ENCODE data around the gene TMC8.

TMC8 gene, protein sequence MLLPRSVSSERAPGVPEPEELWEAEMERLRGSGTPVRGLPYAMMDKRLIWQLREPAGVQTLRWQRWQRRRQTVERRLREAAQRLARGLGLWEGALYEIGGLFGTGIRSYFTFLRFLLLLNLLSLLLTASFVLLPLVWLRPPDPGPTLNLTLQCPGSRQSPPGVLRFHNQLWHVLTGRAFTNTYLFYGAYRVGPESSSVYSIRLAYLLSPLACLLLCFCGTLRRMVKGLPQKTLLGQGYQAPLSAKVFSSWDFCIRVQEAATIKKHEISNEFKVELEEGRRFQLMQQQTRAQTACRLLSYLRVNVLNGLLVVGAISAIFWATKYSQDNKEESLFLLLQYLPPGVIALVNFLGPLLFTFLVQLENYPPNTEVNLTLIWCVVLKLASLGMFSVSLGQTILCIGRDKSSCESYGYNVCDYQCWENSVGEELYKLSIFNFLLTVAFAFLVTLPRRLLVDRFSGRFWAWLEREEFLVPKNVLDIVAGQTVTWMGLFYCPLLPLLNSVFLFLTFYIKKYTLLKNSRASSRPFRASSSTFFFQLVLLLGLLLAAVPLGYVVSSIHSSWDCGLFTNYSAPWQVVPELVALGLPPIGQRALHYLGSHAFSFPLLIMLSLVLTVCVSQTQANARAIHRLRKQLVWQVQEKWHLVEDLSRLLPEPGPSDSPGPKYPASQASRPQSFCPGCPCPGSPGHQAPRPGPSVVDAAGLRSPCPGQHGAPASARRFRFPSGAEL

GRCh38 chr17:78130437-78131101 lies at the start of gene TMC8:
TMC8 (plus strand) TSS chr17:78130771; CDS start chr17:78131589, 818 bp downstream.
- DNase-seq, result peak; percentile 49 to 65 (median 56)

GRCh38 chr17:78081551-78081950 lies 49.0 kb upstream of the TMC8 start:
- DNase-seq, result no peak

- peak; percentile 43 to 54 (median 44) for DNase-seq
These were observed 48.2 kb upstream of the TMC8 start for GRCh38 chr17:78082355-78082872.

DNA sequence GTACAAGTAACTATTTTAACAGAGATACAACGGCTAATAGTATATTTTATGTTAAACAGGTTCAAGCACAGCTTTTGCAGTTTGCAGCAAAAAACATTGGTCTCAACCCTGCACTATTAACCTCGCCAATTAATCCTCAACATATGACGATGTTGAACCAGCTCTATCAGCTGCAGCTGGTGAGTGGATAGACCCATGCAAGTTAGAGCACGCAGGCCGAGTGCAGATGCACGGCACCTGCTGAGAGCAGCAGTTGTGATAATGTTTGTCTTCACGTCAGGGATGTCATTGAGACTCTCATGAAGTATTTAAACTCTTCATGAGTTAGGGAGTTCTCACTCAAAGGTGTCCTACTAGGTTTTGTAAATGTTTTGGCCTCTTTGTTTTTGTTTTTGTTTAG lies 47.6 kb upstream of the TMC8 start:
- no peak for DNase-seq

GRCh38 chr17:78086740-78087139 lies 43.8 kb upstream of the TMC8 start:
- no peak for DNase-seq

GRCh38 chr17:78088529-78088928 lies 42.0 kb upstream of the TMC8 start:
- no peak for DNase-seq

GRCh38 chr17:78089576-78090281 lies 40.8 kb upstream of the TMC8 start:
- peak; percentile 51 to 74 (median 61) for DNase-seq

- no peak for DNase-seq
These were observed 37.7 kb upstream of the TMC8 start for GRCh38 chr17:78092794-78093324.

GRCh38 chr17:78095035-78095434 lies 35.5 kb upstream of the TMC8 start:
- no peak for DNase-seq

GRCh38 chr17:78096093-78096492 lies 34.5 kb upstream of the TMC8 start:
- no peak for DNase-seq

DNA sequence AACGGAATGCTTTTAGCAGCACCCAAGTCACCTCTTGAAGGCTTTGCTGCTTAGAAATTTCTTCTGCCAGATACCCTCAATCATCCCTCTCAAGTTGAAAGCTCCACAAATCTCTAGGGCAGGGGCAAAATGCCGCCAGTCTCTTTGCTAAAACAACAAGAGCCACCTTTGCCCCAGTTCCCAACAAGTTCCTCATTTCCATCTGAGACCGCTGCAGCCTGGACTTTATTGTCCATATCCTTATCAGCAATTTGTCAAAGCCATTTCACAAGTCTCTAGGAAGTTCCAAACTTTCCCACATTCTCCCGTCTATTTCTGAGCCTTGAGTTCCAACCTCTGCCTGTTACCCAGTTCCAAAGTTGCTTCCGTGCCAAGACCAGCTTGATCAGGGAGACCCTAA lies 29.5 kb upstream of the TMC8 start:
- DNase-seq, result no peak

DNA sequence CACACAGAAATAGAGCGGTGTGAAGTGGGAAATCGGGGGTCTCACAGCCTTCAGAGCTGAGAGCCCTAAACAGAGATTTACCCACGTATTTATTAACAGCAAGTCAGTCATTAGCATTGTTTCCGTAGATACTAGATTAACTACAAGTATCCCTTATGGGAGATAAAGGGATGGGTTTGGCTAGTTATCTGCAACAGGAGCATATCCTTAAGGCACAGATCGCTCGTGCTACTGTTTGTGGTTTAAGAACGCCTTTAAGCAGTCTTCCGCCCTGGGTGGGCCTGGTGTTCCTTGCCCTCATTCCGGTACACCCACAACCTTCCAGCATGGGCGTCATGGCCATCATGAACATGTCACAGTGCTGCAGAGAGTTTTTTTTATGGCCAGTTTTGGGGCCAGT lies 29.0 kb upstream of the TMC8 start:
- DNase-seq, result no peak

DNA sequence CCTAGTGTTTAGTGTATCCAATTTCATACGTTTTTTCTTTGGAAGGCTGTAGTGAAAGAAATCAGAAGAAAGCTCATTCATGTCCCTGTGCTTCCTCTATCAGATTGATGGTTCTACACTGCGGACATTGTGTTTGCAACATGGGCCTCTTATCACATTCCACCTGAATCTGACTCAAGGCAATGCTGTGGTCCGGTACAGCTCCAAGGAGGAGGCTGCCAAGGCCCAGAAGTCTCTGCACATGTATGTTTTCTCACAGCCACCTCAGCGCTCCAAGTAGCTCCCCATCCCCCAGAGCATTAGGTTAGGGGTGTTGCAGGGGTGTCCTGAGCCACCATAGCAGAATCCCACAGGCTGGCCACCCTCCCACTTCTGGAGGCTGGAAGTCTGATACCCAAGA lies 27.3 kb upstream of the TMC8 start:
- no peak for DNase-seq

GRCh38 chr17:78104540-78104941 lies 26.0 kb upstream of the TMC8 start:
- DNase-seq, result no peak

- no peak for DNase-seq
These were observed 25.5 kb upstream of the TMC8 start for GRCh38 chr17:78105101-78105500.

DNA sequence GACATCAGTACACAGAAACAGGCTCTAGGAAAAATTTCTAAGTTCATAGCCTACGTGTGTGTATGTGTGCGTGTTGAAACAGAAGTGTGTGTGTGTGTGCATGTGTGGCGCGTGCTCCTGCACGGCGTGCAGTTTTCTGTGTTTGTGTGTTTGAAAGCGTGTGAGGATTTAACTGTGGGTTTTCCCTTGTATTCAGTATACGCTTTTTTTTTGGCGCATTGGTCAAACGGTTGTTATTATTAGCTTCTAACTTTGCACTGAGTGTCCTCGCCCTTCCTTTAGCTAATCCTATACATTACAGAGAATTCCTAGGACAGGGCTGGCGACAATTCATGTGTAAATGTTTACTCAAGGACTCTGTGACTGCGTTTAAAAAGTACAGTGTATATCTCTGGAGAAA lies 25.0 kb upstream of the TMC8 start:
- no peak for DNase-seq

DNA sequence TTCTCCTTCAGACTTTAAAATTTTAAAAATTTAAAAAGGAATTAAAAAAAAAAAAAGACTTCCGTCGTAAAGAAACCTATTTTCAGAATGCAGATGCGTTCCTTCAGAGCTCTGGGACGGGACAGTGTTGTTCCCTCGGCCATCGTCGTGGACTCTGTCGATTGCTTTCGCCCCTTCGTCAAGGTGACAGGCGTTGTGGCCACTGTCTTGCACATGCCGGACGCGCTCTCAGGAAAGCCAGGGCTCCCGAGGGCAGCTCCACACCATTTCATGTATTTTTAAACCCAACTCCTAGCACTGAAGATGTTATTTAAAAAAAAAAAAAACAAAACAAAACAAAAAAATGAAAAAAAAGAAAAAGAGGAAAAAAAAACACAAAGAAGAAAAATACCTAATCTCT lies 24.4 kb upstream of the TMC8 start:
- DNase-seq, result no peak

- DNase-seq, result no peak
These were observed 23.1 kb upstream of the TMC8 start for GRCh38 chr17:78107457-78107856.

DNA sequence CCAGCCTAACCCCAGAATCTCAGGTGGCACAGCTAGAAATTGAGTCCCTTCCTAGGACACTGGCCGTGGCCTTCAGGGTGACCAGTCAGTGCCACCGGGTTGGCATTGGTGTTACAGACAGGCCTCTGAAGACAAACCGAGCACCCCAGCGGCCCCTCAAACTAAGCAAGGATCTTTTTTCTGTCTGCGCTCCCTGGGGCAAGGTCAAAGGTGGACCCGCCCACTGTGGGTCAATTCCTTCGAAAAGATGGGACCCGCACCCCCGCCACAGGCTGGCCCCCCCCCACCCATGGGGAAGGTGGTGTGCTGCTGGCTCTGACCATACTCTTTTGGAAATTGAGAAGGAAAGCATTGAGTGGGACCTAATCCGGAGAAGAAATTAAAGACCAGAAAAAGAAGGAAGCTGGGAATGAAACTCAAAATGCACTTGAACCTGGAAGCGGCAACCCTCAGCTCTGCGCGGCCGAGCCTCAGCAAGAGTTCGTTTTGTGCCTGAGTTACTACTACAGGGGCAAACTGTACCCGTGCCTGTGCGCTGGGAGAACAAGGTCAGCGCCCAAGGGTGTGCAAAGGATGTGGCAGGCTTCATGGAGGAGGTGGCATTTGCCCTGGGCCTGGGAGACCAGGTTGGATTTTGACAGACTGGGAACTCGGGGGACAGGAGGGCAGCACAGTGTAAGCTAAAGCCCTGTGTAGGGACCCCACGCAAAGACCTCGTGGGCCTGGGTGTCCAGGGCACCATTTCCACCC lies 22.4 kb upstream of the TMC8 start:
- DNase-seq, result no peak

- DNase-seq, result no peak
These were observed 21.7 kb upstream of the TMC8 start for GRCh38 chr17:78108726-78109488.

DNA sequence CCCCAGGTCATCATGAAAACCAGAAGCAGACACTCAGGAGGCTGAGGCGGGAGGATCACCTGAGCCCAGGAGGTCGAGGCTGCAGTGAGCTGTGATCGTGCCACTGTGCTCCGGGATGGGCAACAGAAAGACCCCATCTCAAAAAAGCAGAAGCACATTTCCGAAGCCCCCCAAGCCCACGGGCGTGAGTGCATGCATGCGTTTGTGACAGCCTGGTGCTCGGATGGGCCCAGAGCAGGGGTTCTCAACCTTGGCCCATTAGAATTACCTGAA lies 21.1 kb upstream of the TMC8 start:
- DNase-seq, result no peak

All from suppressor macrophage treated with lipopolysaccharide for 1 hour (primary cell).